ENCODE data around the gene TRPM3.

TRPM3 gene

GRCh38 chr9:70510157-70510770 is 611.2 kb downstream of the TRPM3 start:
- peak; percentile 17 for DNase-seq (ENCODE audit: low spot score)
- no peak for TF ChIP-seq CTCF (IDR thresholded peaks at IDR 0.05; ENCODE audit: borderline replicate concordance, control extremely low read depth, extremely low read depth, insufficient read depth, missing control alignments)
- in situ Hi-C loops (cut with MboI; ENCODE audit: low sequenced_read_pairs, unreplicated experiment): no loop called here

GRCh38 chr9:70506159-70506558 is 615.3 kb downstream of the TRPM3 start:
- in situ Hi-C loops (cut with MboI; ENCODE audit: low sequenced_read_pairs, unreplicated experiment): no loop called here
- DNase-seq (ENCODE audit: low spot score): no peak
- no peak for TF ChIP-seq CTCF (IDR thresholded peaks at IDR 0.05; ENCODE audit: borderline replicate concordance, control extremely low read depth, extremely low read depth, insufficient read depth, missing control alignments)

GRCh38 chr9:70504834-70505233 is 616.6 kb downstream of the TRPM3 start:
- no peak for TF ChIP-seq CTCF (IDR thresholded peaks at IDR 0.05; ENCODE audit: borderline replicate concordance, control extremely low read depth, extremely low read depth, insufficient read depth, missing control alignments)
- in situ Hi-C loops (cut with MboI; ENCODE audit: low sequenced_read_pairs, unreplicated experiment): no loop called here
- DNase-seq (ENCODE audit: low spot score): no peak

GRCh38 chr9:70502690-70503089 is 618.7 kb downstream of the TRPM3 start:
- in situ Hi-C loops (cut with MboI; ENCODE audit: low sequenced_read_pairs, unreplicated experiment): no loop called here
- no peak for TF ChIP-seq CTCF (IDR thresholded peaks at IDR 0.05; ENCODE audit: borderline replicate concordance, control extremely low read depth, extremely low read depth, insufficient read depth, missing control alignments)
- DNase-seq (ENCODE audit: low spot score): no peak

GRCh38 chr9:70500793-70501192 is 620.6 kb downstream of the TRPM3 start:
- no peak for TF ChIP-seq CTCF (IDR thresholded peaks at IDR 0.05; ENCODE audit: borderline replicate concordance, control extremely low read depth, extremely low read depth, insufficient read depth, missing control alignments)
- DNase-seq (ENCODE audit: low spot score): no peak
- in situ Hi-C loops (cut with MboI; ENCODE audit: low sequenced_read_pairs, unreplicated experiment): no loop called here

- no peak for TF ChIP-seq CTCF (IDR thresholded peaks at IDR 0.05; ENCODE audit: borderline replicate concordance, control extremely low read depth, extremely low read depth, insufficient read depth, missing control alignments)
- in situ Hi-C loops (cut with MboI; ENCODE audit: low sequenced_read_pairs, unreplicated experiment): no loop called here
- no peak for DNase-seq (ENCODE audit: low spot score)
Observed at GRCh38 chr9:70499621-70500020, 621.8 kb downstream of the TRPM3 start.

All from GM13976 (cell line).